GM10248 (cell line): ENCODE data around the gene PDRG1.

Experiments
- CTCF ChIA-PET: fragments of 300-600 bp; sonication (Branson Sonifier 250); formaldehyde crosslinking; extraction: SDS; loops from one replicate; lab custom pipeline; 2021; ENCODE audit warnings: antibody characterized with exemption; lab: Yijun Ruan, JAX
- POLR2A ChIA-PET: fragments of 350-650 bp; sonication (Branson Sonifier 250); formaldehyde crosslinking; extraction: SDS; loops from one replicate; lab custom pipeline; 2020; ENCODE audit warnings: antibody characterized with exemption; lab: Yijun Ruan, JAX
- DNase-seq: peaks from one replicate; pipeline ENCODE4 v3.0.0; 2012; ENCODE audit errors: extremely low spot score
- CTCF ChIP-seq: IDR thresholded peaks from 2 replicates; pipeline ENCODE4 v1.5.1; 2012; ENCODE audit warnings: mild to moderate bottlenecking, low read depth; ENCODE audit errors: extremely low read depth, missing control alignments, control extremely low read depth

PDRG1 gene

DNA sequence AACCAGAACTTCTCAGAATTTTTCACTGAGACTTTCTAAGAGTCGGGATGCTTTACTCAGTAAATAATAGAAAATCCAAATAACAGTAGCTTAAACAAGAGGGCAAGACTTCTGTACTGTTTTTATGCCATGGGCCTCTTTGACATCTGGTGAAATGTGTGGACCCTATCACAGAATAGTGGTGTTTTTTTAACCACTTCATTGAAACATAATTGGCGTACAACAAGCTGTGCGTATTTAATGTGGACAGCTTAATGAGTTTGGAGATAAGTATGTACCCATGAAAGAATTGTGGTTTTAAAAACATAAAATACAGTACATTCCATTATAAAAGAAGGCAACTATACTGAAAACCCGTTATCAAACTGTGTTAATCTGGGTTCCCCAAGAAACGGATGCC is 37.7 kb downstream of the PDRG1 start:
- POLR2A ChIA-PET = no interaction called here

GRCh38 chr20:31913431-31914157 is 38.3 kb downstream of the PDRG1 start:
- ChIA-PET CTCF (interaction anchor here (1.2 to 2.0 kb wide), 5 partner anchors 13 to 67 kb away, joined by 3 to 4 read pairs (median 4); no protein-coding TSS in a partner anchor), POLR2A (no interaction called here)
- DNase-seq = no peak
- no peak for TF ChIP-seq CTCF

More for the DNA sequence above, 37.7 kb downstream of the PDRG1 start:
- TF ChIP-seq CTCF = no peak
- no peak for DNase-seq
- CTCF ChIA-PET = interaction anchor here (1.2 to 2.0 kb wide), 5 partner anchors 13 to 67 kb away, joined by 3 to 4 read pairs (median 4); no protein-coding TSS in a partner anchor

- CTCF ChIA-PET = interaction anchor here (1.1 to 4.7 kb wide), 3 partner anchors 9 to 64 kb away, joined by 3 to 17 read pairs (median 6); partner anchors contain the start of gene PDRG1
- POLR2A ChIA-PET = no interaction called here
- DNase-seq = no peak
- TF ChIP-seq CTCF = no peak
Measured at GRCh38 chr20:31910071-31910803, 41.6 kb downstream of the PDRG1 start.

DNA sequence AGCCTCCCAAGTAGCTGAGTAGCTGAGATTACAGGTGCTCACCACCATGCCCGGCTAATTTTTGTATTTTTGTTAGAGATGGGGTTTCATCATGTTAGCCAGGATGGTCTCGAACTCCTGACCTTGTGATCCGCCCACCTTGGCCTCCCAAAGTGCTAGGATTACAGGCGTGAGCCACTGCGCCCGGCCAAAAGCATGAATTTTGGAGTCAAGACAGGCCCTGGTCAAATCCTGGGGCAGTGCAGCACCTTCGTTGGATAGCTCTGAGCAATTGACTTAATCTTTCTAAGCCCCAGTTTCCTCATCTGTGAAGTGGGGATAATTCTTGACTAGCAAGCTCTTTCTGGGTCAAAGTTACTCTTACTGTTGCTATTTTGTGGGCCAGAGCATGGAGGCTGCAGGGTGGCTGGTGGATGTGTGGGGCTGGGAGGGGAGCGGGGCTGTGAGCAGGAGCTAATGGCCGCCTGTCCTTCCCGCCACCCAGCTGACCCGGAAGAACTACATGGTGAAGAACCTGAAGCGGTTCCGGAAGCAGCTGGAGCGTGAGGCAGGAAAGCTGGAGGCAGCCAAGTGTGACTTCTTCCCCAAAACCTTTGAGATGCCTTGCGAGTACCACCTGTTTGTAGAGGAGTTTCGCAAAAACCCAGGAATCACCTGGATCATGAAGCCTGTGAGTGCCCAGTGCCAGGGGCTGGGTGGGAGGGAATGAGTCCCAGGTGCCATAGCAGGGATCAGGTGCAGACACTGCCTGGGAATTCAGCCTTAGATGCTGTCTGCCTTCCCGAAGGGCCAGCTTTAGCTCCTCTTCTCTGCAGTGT is 42.4 kb downstream of the PDRG1 start:
- ChIA-PET CTCF (interaction anchor here (1.1 to 4.7 kb wide), 3 partner anchors 9 to 63 kb away, joined by 3 to 17 read pairs (median 6); partner anchors contain the start of gene PDRG1), POLR2A (no interaction called here)
- DNase-seq = peak; percentile 6
- TF ChIP-seq CTCF = no peak

- DNase-seq = no peak
- POLR2A ChIA-PET = interaction anchor here (0.6 kb wide), 1 partner anchor 15 kb away, joined by 4 read pairs; no protein-coding TSS in a partner anchor
- TF ChIP-seq CTCF = no peak
- CTCF ChIA-PET = interaction anchor here (1.0 to 4.7 kb wide), 4 partner anchors 9 to 44 kb away, joined by 3 to 17 read pairs (median 4); partner anchors contain the start of gene PDRG1
Measured at GRCh38 chr20:31908424-31908823, 43.4 kb downstream of the PDRG1 start.

DNA sequence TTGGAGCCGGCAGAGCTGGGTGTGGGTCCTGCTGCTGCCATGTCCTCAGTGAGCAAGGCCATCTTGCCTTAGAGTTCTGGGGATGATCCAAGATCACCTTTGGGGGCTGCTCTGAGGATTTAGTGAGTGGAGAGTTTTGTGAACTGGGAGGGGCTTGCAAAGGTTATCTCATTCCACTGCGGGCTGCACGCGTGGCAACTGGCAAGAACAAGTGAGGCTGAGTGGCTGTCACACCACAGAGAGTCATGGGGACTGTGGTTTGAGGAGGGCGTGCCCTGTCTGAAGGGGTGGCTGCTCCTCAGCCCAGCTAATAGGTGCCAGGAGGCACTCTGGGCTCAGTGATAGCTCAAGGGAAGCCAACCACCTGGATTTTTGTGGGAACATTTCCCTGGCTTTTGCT is 43.8 kb downstream of the PDRG1 start:
- ChIA-PET CTCF (interaction anchor here (1.0 to 4.7 kb wide), 4 partner anchors 9 to 44 kb away, joined by 3 to 17 read pairs (median 4); partner anchors contain the start of gene PDRG1), POLR2A (no interaction called here)

More for the DNA sequence above, 43.8 kb downstream of the PDRG1 start:
- DNase-seq = no peak
- no peak for TF ChIP-seq CTCF
